GM12892 (cell line): ENCODE measurements around the gene OVAAL.

Source experiments
- DNase-seq: peaks from one replicate; pipeline ENCODE4 v3.0.0; 2011; ENCODE audit not compliant: insufficient read length
- FAIRE-seq: peaks from 2 replicates; lab custom pipeline; 2011; peaks lifted over from hg19 to GRCh38; lab: Jason Lieb, UNC
- POLR2A ChIP-seq: IDR thresholded peaks from 2 replicates; pipeline ENCODE4 v1.6.1; 2011; ENCODE audit warnings: low read depth, low read length, control low read depth
- POLR2AphosphoS5 ChIP-seq: IDR thresholded peaks from 2 replicates; pipeline ENCODE4 v1.6.1; 2011; ENCODE audit warnings: low read depth, low read length, control low read depth
- TAF1 ChIP-seq: IDR thresholded peaks from 2 replicates; pipeline ENCODE4 v1.6.1; 2011; ENCODE audit warnings: low read depth, mild to moderate bottlenecking, control low read depth, low read length, borderline replicate concordance

The OVAAL gene

DNA sequence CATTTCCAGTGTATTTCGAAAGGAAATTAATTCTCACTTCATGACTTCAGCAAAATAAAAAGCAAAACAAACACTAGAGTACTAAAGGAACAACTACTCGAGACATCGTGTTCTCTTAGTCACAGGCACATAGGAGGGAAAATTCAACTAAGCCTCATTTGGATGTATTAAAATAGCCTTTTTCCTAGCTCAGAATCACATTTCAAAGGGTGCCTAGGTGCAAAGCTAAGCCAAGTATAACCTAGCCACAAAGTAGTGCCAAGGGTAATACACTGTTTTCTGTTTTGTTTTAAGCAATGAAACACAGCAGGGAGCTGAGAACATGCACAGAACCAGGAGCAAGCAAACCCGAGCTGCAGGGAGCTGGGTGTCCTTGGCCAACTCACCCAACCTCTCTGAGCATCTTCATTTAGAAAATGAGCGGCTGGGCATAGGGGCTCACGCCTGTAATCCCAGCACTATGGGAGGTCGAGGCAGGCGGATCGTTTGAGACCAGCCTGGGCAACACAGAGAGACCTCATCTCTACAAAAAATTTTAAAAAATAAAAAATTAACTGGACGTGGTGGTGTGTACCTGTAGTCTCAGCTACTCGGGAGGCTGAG is 29.8 kb upstream of the OVAAL start:
- FAIRE-seq (no peak), DNase-seq (no peak)
- TF ChIP-seq POLR2A (no peak), TAF1 (no peak), POLR2AphosphoS5 (no peak)

DNA sequence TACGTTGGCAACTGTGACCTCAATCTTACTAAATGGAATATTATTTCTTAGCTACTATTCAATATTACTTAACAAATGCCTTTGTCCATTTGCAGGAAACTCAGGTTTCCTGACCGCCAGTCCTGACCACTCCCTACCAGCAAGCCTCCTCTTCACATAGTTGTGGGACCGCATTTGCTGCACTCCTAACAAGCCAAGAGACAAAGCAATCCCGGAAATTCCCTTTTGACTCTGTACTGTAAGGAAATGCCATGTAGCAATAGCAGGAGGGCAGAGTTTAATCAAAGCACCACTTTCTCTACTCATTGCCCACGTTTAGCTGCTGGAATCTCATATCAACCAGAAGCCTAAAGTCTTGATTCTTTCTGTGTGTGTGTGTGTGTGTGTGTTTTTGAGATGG is 28.3 kb upstream of the OVAAL start:
- FAIRE-seq (no peak), DNase-seq (no peak)

DNA sequence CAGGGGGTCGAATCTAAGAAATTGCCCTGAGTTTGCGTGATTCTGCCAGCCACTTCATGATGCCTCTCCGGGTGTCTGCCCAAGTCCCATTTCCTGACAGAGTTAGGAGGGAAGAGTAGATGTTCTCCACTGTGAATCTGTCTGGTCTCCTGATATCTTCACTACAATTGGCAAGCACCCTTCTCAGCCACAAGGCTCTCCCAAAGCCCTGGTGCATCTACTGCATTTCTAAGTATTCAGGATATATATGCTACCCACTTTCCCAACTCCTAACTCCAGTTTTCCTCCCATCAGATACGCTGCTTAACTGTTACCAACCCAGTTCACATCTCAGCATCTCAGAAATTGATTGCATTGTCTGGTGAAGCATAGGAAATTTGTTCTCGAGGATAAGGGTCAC is 25.9 kb upstream of the OVAAL start:
- FAIRE-seq (no peak), DNase-seq (no peak)
- no peak for TF ChIP-seq POLR2AphosphoS5
- no peak for TF ChIP-seq POLR2A
- no peak for TF ChIP-seq TAF1

More for the DNA sequence above, 28.3 kb upstream of the OVAAL start:
- TF ChIP-seq TAF1: no peak
- TF ChIP-seq POLR2AphosphoS5: no peak
- no peak for TF ChIP-seq POLR2A

DNA sequence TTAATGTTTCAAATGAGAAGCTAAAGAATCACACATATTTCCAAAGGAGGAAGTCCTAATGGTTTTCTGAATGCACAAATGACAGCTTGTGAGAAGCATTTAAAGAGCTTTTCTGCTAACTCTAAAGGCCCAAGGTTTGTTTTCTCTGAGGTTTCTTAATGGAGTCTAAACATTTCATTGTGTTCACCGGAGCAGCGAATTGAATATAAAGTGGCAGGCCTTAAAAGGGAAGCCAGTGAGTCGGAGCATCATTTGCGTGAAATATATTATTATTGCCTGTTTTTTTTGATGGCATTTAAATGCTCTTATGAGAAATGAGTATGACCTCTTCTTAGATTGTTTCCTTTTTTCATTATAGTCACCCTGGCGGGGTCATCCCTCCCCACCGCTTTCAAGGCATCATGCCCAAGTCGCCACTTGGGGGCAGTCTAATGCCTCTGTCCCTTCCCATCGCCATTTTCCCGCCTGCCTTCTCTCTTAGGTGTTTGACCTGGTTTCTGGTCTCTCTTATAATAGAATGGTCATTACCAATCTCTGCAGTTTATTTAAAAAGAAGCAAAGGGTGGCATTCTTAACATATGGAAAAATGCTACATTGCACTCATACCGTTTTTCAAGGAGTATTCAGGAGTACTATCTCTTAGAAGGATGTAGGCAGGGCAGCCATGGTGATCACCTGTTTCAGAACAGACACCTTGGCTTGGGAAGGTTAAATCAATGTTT is 25.3 kb upstream of the OVAAL start:
- DNase-seq (peak; percentile 39), FAIRE-seq (peak; percentile 83)
- no peak for TF ChIP-seq POLR2A
- no peak for TF ChIP-seq POLR2AphosphoS5
- TF ChIP-seq TAF1: no peak

DNA sequence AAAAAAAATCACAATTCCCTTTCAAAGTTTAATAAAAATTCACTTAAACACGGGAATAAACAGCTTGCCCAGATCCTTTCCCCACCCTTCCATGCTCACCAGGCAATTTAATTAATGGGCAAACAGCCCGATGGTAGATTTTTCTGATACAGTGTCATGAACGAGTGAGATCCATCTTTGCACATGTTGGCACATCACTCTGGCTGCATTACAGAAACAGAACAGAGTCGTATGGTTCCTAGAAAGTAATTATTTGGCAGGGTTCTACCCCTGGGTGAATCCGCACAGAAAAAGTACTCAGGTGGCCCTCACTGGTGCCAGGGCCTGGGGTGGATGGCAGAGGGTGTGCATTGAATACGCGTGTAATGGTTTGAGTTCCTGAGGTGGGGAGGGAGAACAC is 24.6 kb upstream of the OVAAL start:
- DNase-seq (no peak), FAIRE-seq (no peak)
- no peak for TF ChIP-seq POLR2A
- no peak for TF ChIP-seq POLR2AphosphoS5
- TF ChIP-seq TAF1: no peak

DNA sequence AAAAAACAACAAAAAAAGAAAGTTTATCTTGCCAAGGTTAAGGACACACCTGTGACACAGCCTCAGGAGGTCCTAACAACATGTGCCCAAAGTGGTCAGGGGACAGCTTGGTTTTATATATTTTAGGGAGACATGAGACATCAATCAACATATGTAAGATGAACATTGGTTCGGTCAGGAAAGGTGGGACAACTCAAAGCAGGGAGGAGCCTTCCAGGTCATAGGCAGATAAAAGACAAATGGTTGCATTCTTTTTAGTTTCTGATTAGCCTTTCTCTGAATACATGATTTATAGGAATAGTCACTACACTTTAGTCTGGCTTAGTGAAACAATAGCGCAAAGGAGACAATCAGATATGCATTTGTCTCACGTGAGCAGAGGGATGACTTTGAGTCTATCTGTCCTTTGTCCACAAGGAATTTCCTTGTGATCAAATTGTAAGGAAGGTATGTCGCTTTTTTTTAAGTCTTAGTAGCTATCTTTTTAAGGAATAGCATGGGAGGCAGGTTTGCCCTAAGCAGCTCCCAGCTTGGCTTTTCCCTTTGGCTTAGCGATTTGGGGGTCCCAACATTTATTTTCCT is 23.3 kb upstream of the OVAAL start:
- no peak for DNase-seq
- no peak for TF ChIP-seq TAF1
- no peak for FAIRE-seq

DNA sequence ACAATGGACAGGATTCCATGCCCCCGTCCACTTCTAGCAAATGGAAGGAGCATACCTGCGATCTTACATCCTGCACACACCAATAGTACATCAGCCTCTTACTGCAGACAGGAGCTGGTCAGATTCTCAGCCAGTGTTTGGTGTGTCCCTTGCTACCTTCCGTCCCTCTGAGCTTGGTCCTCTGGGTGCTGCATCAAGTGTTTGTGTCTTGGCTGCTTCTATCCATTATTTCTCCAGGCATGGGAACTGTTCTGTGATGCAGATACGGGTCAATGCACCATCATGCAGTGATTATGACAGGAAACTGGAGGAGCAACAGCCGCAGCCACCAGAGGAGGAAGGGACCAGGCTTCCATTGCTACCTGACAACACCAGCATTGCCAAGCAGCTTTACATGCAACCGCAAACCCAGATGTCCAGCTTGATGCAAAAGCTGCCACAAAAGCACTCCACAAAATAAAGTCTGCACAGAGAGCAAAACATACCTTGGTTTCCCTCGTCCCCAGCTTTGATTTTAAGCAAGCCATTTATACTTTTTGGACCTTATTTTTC is 21.9 kb upstream of the OVAAL start:
- TF ChIP-seq POLR2A: no peak
- DNase-seq (no peak), FAIRE-seq (no peak)

DNA sequence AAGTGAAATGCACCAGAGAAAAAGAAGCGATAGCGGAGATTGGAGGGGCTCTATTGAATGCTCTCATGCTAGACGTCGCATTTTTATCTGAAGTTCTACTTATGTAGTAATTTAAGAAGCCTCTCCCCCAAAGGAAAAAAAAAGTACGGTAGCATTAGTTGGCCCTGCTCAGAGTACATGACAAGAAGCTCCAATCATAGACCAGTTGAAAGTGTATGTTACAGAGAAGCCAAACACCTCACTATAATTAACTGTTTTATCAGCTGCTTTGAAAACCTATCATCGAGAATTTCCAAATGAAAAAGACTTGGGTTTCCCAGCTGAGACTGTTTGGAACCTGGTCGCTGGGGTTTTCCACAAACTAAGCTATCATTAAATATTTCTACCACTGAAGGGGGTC is 19.6 kb upstream of the OVAAL start:
- FAIRE-seq (no peak), DNase-seq (no peak)
- TF ChIP-seq POLR2A (no peak), POLR2AphosphoS5 (no peak), TAF1 (no peak)

DNA sequence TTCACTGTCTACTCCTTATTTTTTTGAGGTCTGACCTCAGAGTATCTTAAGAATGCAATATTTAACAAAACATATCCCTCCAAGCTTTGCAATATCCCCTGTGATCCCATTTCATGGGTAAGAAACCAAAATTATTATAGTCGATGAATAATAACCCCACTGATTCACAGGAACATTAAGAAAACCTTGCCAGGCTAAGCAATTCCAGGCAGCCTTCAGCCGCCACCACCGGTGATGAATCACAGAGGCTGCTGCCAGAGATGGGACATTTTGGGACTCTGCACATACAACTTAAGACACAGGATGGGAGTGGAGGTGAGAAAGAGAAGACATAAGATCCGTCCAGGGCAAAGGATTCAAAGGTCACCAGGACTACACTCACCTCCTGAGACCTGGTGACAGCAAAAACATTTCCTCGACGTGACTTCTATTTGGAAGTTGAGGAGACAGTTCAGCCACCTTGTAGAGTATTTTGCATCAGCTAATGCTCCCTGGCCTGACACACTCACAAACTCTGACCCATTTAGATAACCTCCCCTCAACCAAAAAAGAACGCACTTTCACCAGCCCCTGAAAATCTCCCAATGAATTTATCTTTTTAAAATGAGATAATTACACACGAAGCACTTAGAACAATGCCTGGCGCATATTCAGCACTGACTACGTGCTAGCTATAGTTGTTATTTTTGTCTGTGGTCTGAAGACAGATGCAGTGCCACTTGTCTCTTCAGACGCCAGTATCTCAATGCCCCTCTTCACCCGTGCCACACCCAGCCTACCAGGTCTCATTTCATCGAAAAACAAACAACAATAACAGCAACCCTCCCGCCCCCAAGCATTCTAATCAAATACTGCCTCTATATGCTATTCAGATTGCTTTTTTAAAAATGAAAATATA is 17.8 kb upstream of the OVAAL start:
- no peak for FAIRE-seq
- TF ChIP-seq POLR2A (no peak), TAF1 (no peak), POLR2AphosphoS5 (no peak)
- no peak for DNase-seq

DNA sequence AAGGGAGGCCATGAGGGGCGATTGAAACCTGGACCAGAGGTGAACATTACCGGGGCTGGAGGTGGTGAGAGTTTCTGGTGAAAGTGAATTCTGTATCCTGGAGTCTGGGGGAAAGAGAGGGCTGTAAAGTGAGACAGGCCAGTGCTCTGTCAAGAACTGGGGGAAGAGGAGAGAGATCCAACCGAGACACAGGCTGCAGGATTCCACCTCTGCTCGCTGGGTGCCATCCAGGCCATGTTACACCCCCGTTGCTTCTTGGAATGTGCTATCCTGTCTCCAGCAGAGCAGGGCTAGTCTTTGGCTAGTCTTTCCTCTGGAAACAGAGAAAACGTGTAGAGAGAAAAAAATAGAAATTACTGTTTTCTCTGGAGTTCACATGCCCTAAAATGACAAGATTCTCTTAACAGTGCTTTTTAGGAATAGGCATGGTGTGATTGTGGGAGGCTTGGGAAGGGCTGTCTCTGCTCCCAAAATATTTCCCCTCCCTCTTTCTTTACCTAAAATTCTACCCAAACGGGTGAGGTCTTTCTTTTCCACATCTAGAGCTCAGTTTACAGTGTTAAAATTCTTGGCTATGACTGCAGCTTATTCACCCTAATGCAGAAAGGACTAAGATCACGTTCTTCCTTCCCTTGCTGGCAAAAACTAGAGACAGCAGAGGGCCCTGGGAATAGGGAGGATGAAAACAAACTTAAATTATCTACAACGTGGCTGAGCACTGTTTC is 16.5 kb upstream of the OVAAL start:
- FAIRE-seq (no peak), DNase-seq (no peak)
- TF ChIP-seq POLR2A (no peak), POLR2AphosphoS5 (no peak), TAF1 (no peak)

DNA sequence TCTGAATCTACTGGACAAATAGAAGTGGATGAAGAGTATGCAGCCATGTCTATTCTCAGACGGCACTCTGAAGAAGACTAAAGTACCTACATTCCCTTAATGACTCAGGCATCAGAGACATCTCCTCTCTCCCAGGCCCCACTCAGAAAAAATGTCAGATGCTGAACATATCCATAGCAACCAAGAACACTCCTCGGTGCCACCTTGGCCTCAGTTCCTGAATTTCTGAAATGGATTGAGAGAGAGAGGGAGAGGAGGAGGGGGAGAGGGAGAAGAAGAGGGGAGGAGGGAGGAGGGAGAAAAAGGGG is 16.0 kb upstream of the OVAAL start:
- DNase-seq: no peak
- TF ChIP-seq TAF1 (no peak), POLR2A (no peak)
- no peak for FAIRE-seq
